Measurements from ENCODE around the gene MIOS. TPM values are rescaled to one million over a fixed set of nuclear protein-coding genes. Genes with fewer than 3 reads are reported as not detected.

The MIOS gene
- total and polyA plus RNA-seq, 2 of the 8 experiments (the other 6 are each of a cell fraction or from before 2014, with no cell fraction given) = 15.5 to 50.7 TPM

GRCh38 chr7:7639847-7640220 is 73.2 kb downstream of the MIOS start:
- Histone ChIP-seq H4K91ac (replicated peaks; ENCODE audit: insufficient read length, low read length) (no peak overlapping the region), H3K27me3 (replicated peaks in 1 of 4; ENCODE audit: control insufficient read depth in 3 of 4, extremely low read depth in 1 of 4, insufficient read depth in 3 of 4, low read length in 3 of 4) (no peaks in the 10 kb centered on the region), H2BK120ac (replicated peaks; ENCODE audit: low read depth, low read length) (no peak overlapping the region), H3K27ac (ENCODE audit: low read depth, low read length) (peak overlapping the region; percentile 91), H3K79me2 (ENCODE audit: control insufficient read depth in 1 of 2, insufficient read depth in 2 of 2, low read length in 2 of 2) (peaks cover 0 to 22% of the 10 kb centered on the region in 2 experiments; a peak in 2 of 4 replicates), H4K5ac (ENCODE audit: insufficient read length, low read depth, low read length) (no peak overlapping the region), H4K8ac (ENCODE audit: extremely low read depth, insufficient read depth, low read length) (peak overlapping the region; percentile 98), H3K56ac (replicated peaks; ENCODE audit: insufficient read length, low read depth, low read length) (no peak overlapping the region), H3K14ac (ENCODE audit: insufficient read length) (no peak overlapping the region), H2BK15ac (ENCODE audit: low read length) (no peak overlapping the region), H3K23ac (ENCODE audit: insufficient read length) (no peak overlapping the region), H2BK5ac (ENCODE audit: low read depth, low read length) (peak overlapping the region; percentile 96), H3K23me2 (ENCODE audit: low read depth, low read length) (peaks cover 6% of the 10 kb centered on the region; the same call in 1 of the 2 replicates), H3K79me1 (ENCODE audit: low read depth, low read length) (no peaks in the 10 kb centered on the region; the same call in 1 of the 2 replicates), H3K4me3 (ENCODE audit: extremely low read depth in 1 of 4, insufficient read depth in 2 of 4, low read depth in 3 of 4, low read length in 4 of 4) (peak overlapping the region; percentile 61 to 96 (median 91)), H2BK20ac (ENCODE audit: low read length) (no peak overlapping the region), H3K9ac (replicated peaks in 1 of 4; ENCODE audit: extremely low read depth in 1 of 4, low read depth in 3 of 4, low read length in 3 of 4) (peak overlapping the region; percentile 88 to 97 (median 96)), H2BK12ac (ENCODE audit: low read depth, low read length) (no peak overlapping the region; the same call in 1 of the 2 replicates), H3K4me1 (replicated peaks in 1 of 4; ENCODE audit: control insufficient read depth in 3 of 4, insufficient read depth in 4 of 4, low read length in 3 of 4) (peaks cover 0 to 5% (median 3%) of the 10 kb centered on the region in 4 experiments; a peak in 3 of 7 replicates), H2AFZ (ENCODE audit: low read length) (peak overlapping the region; percentile 86), H3K36me3 (ENCODE audit: control insufficient read depth in 2 of 4, insufficient read depth in 4 of 4, low read length in 3 of 4) (peaks cover 0 to 12% (median 1%) of the 10 kb centered on the region in 4 experiments; a peak in 3 of 8 replicates), H3K9me3 (ENCODE audit: insufficient read depth in 2 of 2, low read depth in 1 of 2, low read length in 1 of 2) (no peaks in the 10 kb centered on the region), H3K4me2 (ENCODE audit: insufficient read depth in 1 of 2, low read depth in 2 of 2, low read length in 2 of 2) (peak overlapping the region; percentile 68 to 92), H3K18ac (ENCODE audit: extremely low read depth, low read length) (no peak overlapping the region), H2AK5ac (ENCODE audit: low read depth, low read length) (no peak overlapping the region), H4K20me1 (replicated peaks in 1 of 2; ENCODE audit: control insufficient read depth in 1 of 2, insufficient read depth in 2 of 2, low read length in 2 of 2) (no peaks in the 10 kb centered on the region), H3K4ac (replicated peaks; ENCODE audit: insufficient read length, low read depth, low read length) (no peak overlapping the region)
- CTCF ChIA-PET (ENCODE audit: partially characterized antibody) = interaction anchor here (4.3 kb wide), 1 partner anchor 14 kb away, joined by 12 read pairs; no protein-coding TSS in a partner anchor
- no peak for DNase-seq (ENCODE audit: low read depth in 1 of 2, low spot score in 2 of 2)
- POLR2A ChIA-PET (ENCODE audit: partially characterized antibody) = interaction anchor here (1.0 to 2.4 kb wide), 5 partner anchors 24 to 656 kb away, joined by 3 to 8 read pairs (median 5); no protein-coding TSS in a partner anchor
- WGBS, 2 experiments (ENCODE audit: extremely low coverage in 1 of 2, insufficient coverage in 1 of 2, insufficient read length in 1 of 2, insufficient replicate concordance in 2 of 2, low coverage in 1 of 2, low lambda C conversion rate in 2 of 2, missing lambda C conversion rate in 1 of 2) = 5% methylated on average over 19 of the region's 19 CpGs; no CpG with 5 or more reads in 1 of the 2 experiments
- no peak for FAIRE-seq
- TF ChIP-seq SIN3A (conservative IDR thresholded peaks at IDR 0.05 in 1 of 2, IDR thresholded peaks at IDR 0.05 in 1 of 2; ENCODE audit: low read depth in 1 of 2, low read length in 2 of 2) = 0 out of 4 replicates have a peak, but pooled peaks of 1 of the 2 experiments have one; percentile 9
- no peak for TF ChIP-seq YY1 (IDR thresholded peaks at IDR 0.05; ENCODE audit: low read depth, low read length)

Measured in H1 (cell line).